CD4-positive, alpha-beta T cell (primary cell): Measurements from ENCODE around the gene KCNB1. TPM values are rescaled to one million over a fixed set of nuclear protein-coding genes. Genes with fewer than 3 reads are reported as not detected.

ENCODE experiments used
- ATAC-seq: fragments of 200-7000 bp; cut with Tn5 transposase; one replicate; pipeline ENCODE4 v1.10.0; 2022; ENCODE audit warnings: mild to moderate bottlenecking; ENCODE audit not compliant: poor library complexity
- CTCF ChIA-PET: fragments of 350-600 bp; sonication (Branson Sonifier 250); formaldehyde crosslinking; loops from one replicate; lab custom pipeline; 2021; ENCODE audit warnings: antibody characterized with exemption, inconsistent platforms; lab: Charles Lee
- POLR2A ChIA-PET: fragments of 350-600 bp; sonication (Branson Sonifier 250); formaldehyde crosslinking; loops from one replicate; lab custom pipeline; 2021; ENCODE audit warnings: antibody characterized with exemption, inconsistent platforms; lab: Charles Lee
- DNase-seq, 14 experiments: peaks; one replicate each; pipeline ENCODE4 v3.0.0-alpha.2; 2013 to 2020; ENCODE audit warnings: mixed read lengths in 2 of 14
- H3K27ac ChIP-seq, 2 donors: one replicate each; pipeline versions ENCODE4 v1.5.1 to v1.7.0; 2013; ENCODE audit warnings: low read length in 2 of 2, low read depth in 1 of 2, mild to moderate bottlenecking in 1 of 2
- H3K27me3 ChIP-seq, 2 experiments: 1 replicate in 1 of 2; 2 replicates in 1 of 2; pipeline versions ENCODE4 v1.6.1 to v1.7.0; 2013; ENCODE audit warnings: low read length in 2 of 2, control low read depth in 1 of 2, mild to moderate bottlenecking in 1 of 2, moderate library complexity in 1 of 2; ENCODE audit not compliant: insufficient read depth in 2 of 2, control insufficient read depth in 1 of 2
- H3K36me3 ChIP-seq: one replicate; pipeline ENCODE4 v1.6.1; 2013; ENCODE audit warnings: low read length, control low read depth; ENCODE audit not compliant: insufficient read depth
- H3K4me1 ChIP-seq: one replicate; pipeline ENCODE4 v1.6.1; 2013; ENCODE audit warnings: low read length, control low read depth; ENCODE audit not compliant: insufficient read depth
- H3K4me3 ChIP-seq: one replicate; pipeline ENCODE4 v1.5.1; 2013; ENCODE audit warnings: mild to moderate bottlenecking, low read length, moderate library complexity
- H3K9me3 ChIP-seq, 2 experiments: 1 replicate in 1 of 2; 2 replicates in 1 of 2; pipeline versions ENCODE4 v1.6.1 to v1.7.0; 2013; ENCODE audit warnings: low read length in 2 of 2, mild to moderate bottlenecking in 2 of 2, control low read depth in 1 of 2, moderate library complexity in 1 of 2; ENCODE audit not compliant: control insufficient read depth in 1 of 2, insufficient read depth in 1 of 2
- H3K27ac Mint-ChIP-seq: one replicate; pipeline ENCODE4 v1.8.0; 2020; ENCODE audit warnings: mixed read lengths
- H3K27me3 Mint-ChIP-seq: one replicate; pipeline ENCODE4 v1.8.0; 2021; ENCODE audit warnings: mixed read lengths
- H3K36me3 Mint-ChIP-seq: one replicate; pipeline ENCODE4 v1.8.0; 2021; ENCODE audit warnings: low read depth, mixed read lengths
- H3K4me1 Mint-ChIP-seq: one replicate; pipeline ENCODE4 v1.8.0; 2021; ENCODE audit warnings: low read depth, mixed read lengths
- H3K4me3 Mint-ChIP-seq: one replicate; pipeline ENCODE4 v1.8.0; 2020; ENCODE audit warnings: mild to moderate bottlenecking, mixed read lengths
- H3K9me3 Mint-ChIP-seq: one replicate; pipeline ENCODE4 v1.8.0; 2020; ENCODE audit warnings: mixed read lengths
- CTCF ChIP-seq: fragments of 200-600 bp; IDR thresholded peaks from one replicate; pipeline ENCODE4 v1.8.0; 2022; ENCODE audit warnings: antibody characterized with exemption, mild to moderate bottlenecking
- intact Hi-C, 2 experiments: fragments of 100-400 bp; cut with DNase I in 1 of 2; cut with micrococcal nuclease in 1 of 2; formaldehyde crosslinking; loops; one replicate each; pipeline versions ENCODE4 v1.15.1 to v1.9.0; 2023 to 2025; cut with DNase I, micrococcal nuclease
- total RNA-seq, 174 experiments: library from RNA in 2 of 174; stranded (reverse) in 2 of 174; gene quantifications; one replicate each; pipeline ENCODE4 v1.2.3 and lab custom pipeline; 2021 to 2026

The KCNB1 gene
- total RNA-seq, 2 experiments from 2014 or later: 0.06 to 0.08 TPM

DNA sequence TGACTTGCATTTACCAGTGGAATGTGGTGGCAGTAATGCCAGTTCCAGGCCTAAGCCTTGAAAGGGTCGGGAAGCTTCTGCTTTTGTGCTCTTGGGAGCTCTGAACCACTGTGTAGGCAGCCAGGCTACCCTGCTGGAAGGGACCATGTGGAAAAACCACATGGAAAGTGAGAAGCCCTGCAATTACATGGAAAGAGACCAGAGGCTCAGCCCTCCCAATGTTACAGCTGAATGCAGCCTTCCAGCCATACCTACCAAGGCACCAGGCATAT is 14.9 kb upstream of the KCNB1 start:
- no peaks in the 10 kb centered on the region for H3K9me3 Mint-ChIP-seq
- H3K27me3 ChIP-seq: peaks cover 10 to 13% of the 10 kb centered on the region in 2 experiments
- no peak for DNase-seq
- no peaks in the 10 kb centered on the region for H3K4me1 ChIP-seq
- H3K27ac ChIP-seq: no peak overlapping the region
- POLR2A ChIA-PET: no interaction called here
- H3K27ac Mint-ChIP-seq: no peak overlapping the region
- H3K4me3 ChIP-seq: no peak overlapping the region
- intact Hi-C loops: no loop called here
- H3K27me3 Mint-ChIP-seq: peaks cover 32% of the 10 kb centered on the region
- H3K4me3 Mint-ChIP-seq: no peak overlapping the region
- no peak for TF ChIP-seq CTCF
- H3K9me3 ChIP-seq: no peaks in the 10 kb centered on the region
- no peaks in the 10 kb centered on the region for H3K36me3 Mint-ChIP-seq
- H3K4me1 Mint-ChIP-seq: no peaks in the 10 kb centered on the region
- no peaks in the 10 kb centered on the region for H3K36me3 ChIP-seq
- CTCF ChIA-PET: interaction anchor here (1.7 kb wide), 1 partner anchor 13 kb away, joined by 3 read pairs; no protein-coding TSS in a partner anchor
- ATAC-seq: no peak

- no peak for TF ChIP-seq CTCF
- intact Hi-C loops: no loop called here
- Histone ChIP-seq H3K9me3 (no peaks in the 10 kb centered on the region), H3K4me3 (no peak overlapping the region), H3K27ac (no peak overlapping the region), H3K36me3 (no peaks in the 10 kb centered on the region), H3K4me1 (no peaks in the 10 kb centered on the region), H3K27me3 (peaks cover 10 to 13% of the 10 kb centered on the region in 2 experiments)
- Mint-ChIP-seq H3K27me3 (peaks cover 36% of the 10 kb centered on the region), H3K9me3 (no peaks in the 10 kb centered on the region), H3K4me3 (no peak overlapping the region), H3K36me3 (no peaks in the 10 kb centered on the region), H3K4me1 (no peaks in the 10 kb centered on the region), H3K27ac (no peak overlapping the region)
- DNase-seq (no peak), ATAC-seq (no peak)
- ChIA-PET POLR2A (no interaction called here), CTCF (interaction anchor here (1.7 kb wide), 1 partner anchor 13 kb away, joined by 3 read pairs; no protein-coding TSS in a partner anchor)
Measured at GRCh38 chr20:49496553-49497397, 14.3 kb upstream of the KCNB1 start.

DNA sequence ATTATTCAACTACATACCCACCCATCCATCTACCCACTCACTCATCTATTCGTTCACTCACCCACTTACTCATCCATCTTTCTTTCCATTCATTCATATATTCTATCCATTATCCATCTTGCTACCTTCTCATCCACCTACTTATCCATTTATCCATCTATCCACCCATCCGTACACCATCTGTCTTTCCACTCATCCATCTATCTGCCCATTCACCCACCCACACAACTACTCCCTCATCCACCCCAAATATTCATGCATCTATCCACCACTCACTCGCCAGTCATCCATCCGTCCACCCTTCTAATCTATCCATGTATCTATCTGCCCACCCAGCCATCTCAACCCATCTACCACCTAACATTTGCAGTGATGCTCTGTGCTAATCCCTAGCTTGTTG is 13.6 kb upstream of the KCNB1 start:
- H3K4me3 ChIP-seq: no peak overlapping the region
- no peaks in the 10 kb centered on the region for H3K4me1 ChIP-seq
- DNase-seq (no peak), ATAC-seq (no peak)
- intact Hi-C loops: no loop called here
- peaks cover 34% of the 10 kb centered on the region for H3K27me3 Mint-ChIP-seq
- no peaks in the 10 kb centered on the region for H3K4me1 Mint-ChIP-seq
- no peaks in the 10 kb centered on the region for H3K36me3 ChIP-seq
- no peak overlapping the region for H3K4me3 Mint-ChIP-seq
- TF ChIP-seq CTCF: no peak
- no peaks in the 10 kb centered on the region for H3K9me3 ChIP-seq
- peaks cover 13 to 16% of the 10 kb centered on the region in 2 experiments for H3K27me3 ChIP-seq
- H3K36me3 Mint-ChIP-seq: no peaks in the 10 kb centered on the region
- H3K27ac ChIP-seq: no peak overlapping the region
- ChIA-PET CTCF (interaction anchor here (1.7 kb wide), 1 partner anchor 12 kb away, joined by 3 read pairs; no protein-coding TSS in a partner anchor), POLR2A (no interaction called here)
- H3K27ac Mint-ChIP-seq: no peak overlapping the region
- no peaks in the 10 kb centered on the region for H3K9me3 Mint-ChIP-seq
